ENCODE data around the gene SLC25A21. TPM values are rescaled to one million over a fixed set of nuclear protein-coding genes. Genes with fewer than 3 reads are reported as not detected.
A peak's percentile ranks its signal among the peaks of the same experiment; 100 is the strongest.

SLC25A21 gene
- total and polyA plus RNA-seq, 8 donors = 0.37 to 0.92 (median 0.60) TPM

DNA sequence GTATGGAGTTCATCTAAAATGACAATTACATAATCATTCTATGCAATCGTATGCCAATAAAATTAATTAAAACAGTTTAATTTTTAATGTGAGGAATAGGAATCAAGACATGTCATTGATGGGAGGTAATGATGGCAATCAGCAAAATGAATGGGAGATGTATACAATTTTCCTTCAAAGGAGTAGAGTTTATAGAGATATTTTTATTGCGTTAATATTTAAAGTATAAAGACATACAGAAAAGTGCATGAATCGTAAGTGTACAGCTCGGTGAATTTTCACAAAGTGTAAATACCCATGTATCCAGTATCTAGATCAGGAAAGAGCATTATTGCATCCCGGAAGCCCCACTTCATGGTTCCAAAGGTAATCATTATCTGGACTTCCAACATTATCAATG is 26.5 kb upstream of the SLC25A21 start:
- WGBS, 2 donors = 71 to 86% methylated on average over 5 of the region's 5 CpGs

DNA sequence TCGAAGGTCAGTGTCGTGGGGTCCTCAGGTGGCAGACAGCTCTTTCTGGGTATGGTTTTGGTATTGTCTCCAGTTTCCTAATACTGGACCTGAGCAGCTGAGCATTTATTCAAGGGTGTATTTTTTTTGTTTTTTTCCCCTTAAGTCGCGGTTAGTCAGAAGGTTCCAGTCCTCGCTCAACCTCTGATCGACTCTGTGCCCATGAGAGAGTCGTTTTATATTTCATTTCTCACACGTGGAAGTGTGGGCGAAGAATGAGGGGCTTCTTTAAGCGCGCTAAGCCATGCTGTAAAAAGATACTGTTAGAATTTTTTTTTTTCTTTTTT is 25.8 kb upstream of the SLC25A21 start:
- peak overlapping the region; percentile 34 to 70 (median 54) for H3K4me3 ChIP-seq
- no peak for DNase-seq
- H3K36me3 ChIP-seq = no peaks in the 10 kb centered on the region
- peak overlapping the region; percentile 65 to 95 (median 85) for H3K27ac ChIP-seq
- intact Hi-C loops (cut with DNase I) = no loop called here
- no peaks in the 10 kb centered on the region for H3K9me3 ChIP-seq
- no peak for FAIRE-seq
- TF ChIP-seq, protein P1, sequence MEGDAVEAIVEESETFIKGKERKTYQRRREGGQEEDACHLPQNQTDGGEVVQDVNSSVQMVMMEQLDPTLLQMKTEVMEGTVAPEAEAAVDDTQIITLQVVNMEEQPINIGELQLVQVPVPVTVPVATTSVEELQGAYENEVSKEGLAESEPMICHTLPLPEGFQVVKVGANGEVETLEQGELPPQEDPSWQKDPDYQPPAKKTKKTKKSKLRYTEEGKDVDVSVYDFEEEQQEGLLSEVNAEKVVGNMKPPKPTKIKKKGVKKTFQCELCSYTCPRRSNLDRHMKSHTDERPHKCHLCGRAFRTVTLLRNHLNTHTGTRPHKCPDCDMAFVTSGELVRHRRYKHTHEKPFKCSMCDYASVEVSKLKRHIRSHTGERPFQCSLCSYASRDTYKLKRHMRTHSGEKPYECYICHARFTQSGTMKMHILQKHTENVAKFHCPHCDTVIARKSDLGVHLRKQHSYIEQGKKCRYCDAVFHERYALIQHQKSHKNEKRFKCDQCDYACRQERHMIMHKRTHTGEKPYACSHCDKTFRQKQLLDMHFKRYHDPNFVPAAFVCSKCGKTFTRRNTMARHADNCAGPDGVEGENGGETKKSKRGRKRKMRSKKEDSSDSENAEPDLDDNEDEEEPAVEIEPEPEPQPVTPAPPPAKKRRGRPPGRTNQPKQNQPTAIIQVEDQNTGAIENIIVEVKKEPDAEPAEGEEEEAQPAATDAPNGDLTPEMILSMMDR (IDR thresholded peaks at IDR 0.05) = no peak
- ATAC-seq = no peak
- no peaks in the 10 kb centered on the region for H3K27me3 ChIP-seq
- WGBS, 2 donors = 7 to 8% methylated on average over 11 of the region's 11 CpGs
- peaks cover 0 to 16% (median 7%) of the 10 kb centered on the region in 3 donors for H3K4me1 ChIP-seq

More for the DNA sequence above, 26.5 kb upstream of the SLC25A21 start:
- TF ChIP-seq, protein P1 (IDR thresholded peaks at IDR 0.05) = no peak
- no peaks in the 10 kb centered on the region for H3K36me3 ChIP-seq
- H3K4me3 ChIP-seq = peak overlapping the region in 2 of 4 donors; percentile 61 to 70
- no peak for ATAC-seq
- no peak overlapping the region for H3K27ac ChIP-seq
- FAIRE-seq = no peak
- no peaks in the 10 kb centered on the region for H3K9me3 ChIP-seq
- intact Hi-C loops (cut with DNase I) = no loop called here
- H3K4me1 ChIP-seq = peaks cover 0 to 16% (median 7%) of the 10 kb centered on the region in 3 donors
- DNase-seq = no peak
- no peaks in the 10 kb centered on the region for H3K27me3 ChIP-seq

DNA sequence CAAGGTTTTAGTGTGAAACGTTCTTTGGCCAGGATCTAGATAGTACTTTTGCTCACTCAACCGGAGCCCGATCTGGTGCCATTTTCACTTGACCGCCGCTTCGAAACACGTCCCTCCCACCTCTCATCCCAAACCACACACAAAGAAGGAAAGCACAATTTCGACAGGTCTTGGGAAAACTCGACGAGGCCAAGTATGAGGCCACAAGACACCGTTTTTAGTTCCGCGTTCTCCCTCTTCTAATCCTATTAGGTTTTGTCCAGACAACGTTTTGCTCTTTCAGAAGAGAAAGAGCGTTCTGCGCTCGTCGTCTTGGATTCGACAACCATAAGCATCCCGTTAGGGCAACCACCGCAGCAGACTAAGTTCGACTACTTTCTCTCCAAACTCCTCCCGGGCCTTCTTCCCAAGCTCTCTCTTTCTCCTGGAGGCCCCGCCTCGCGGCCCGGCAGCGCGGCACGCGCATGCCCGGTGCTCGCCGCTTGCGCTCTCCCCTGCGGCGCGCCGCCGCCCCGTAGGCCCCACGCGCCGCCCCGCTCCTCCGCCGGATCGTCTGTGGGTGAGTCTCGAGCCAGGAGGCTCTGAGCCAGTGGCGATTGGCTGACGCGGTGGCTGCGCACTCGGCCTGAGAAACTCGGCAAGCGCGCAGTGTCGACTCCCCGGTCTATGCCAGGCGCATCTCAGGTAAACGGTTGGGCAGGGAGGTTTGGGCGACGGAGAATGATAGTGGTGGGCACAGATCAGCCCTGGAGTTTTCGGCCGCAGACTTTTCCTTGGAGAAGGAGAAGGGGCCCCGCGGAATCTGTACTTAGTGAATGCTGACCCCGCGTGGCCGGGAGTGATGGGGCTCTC is 25.2 kb upstream of the SLC25A21 start, which contains the start of gene MIPOL1:
TSS of gene MIPOL1 (plus strand) at position 517 of the 852 bp plus-strand sequence. CDS start 49,952 bp downstream, outside the sequence.
- Histone ChIP-seq H3K4me3 (peak within 1 kb of the TSS; percentile 34 to 70 (median 54)), H3K9me3 (no peaks in the 10 kb centered on the region), H3K36me3 (no peaks in the 10 kb centered on the region), H3K4me1 (peaks cover 0 to 16% (median 7%) of the 10 kb centered on the region in 3 donors), H3K27ac (peak within 1 kb of the TSS; percentile 65 to 95 (median 85)), H3K27me3 (no peaks in the 10 kb centered on the region)
- FAIRE-seq (no peak), ATAC-seq (peak; percentile 98 to 100 (median 99)), DNase-seq (peak; percentile 79 to 92 (median 88))
- intact Hi-C loops (cut with DNase I) = no loop called here
- TF ChIP-seq, protein P1 (IDR thresholded peaks at IDR 0.05) = peak in 1 of 4 donors; percentile 12
- WGBS, 2 donors = 1% methylated on average over 63 to 70 of the region's 70 CpGs

DNA sequence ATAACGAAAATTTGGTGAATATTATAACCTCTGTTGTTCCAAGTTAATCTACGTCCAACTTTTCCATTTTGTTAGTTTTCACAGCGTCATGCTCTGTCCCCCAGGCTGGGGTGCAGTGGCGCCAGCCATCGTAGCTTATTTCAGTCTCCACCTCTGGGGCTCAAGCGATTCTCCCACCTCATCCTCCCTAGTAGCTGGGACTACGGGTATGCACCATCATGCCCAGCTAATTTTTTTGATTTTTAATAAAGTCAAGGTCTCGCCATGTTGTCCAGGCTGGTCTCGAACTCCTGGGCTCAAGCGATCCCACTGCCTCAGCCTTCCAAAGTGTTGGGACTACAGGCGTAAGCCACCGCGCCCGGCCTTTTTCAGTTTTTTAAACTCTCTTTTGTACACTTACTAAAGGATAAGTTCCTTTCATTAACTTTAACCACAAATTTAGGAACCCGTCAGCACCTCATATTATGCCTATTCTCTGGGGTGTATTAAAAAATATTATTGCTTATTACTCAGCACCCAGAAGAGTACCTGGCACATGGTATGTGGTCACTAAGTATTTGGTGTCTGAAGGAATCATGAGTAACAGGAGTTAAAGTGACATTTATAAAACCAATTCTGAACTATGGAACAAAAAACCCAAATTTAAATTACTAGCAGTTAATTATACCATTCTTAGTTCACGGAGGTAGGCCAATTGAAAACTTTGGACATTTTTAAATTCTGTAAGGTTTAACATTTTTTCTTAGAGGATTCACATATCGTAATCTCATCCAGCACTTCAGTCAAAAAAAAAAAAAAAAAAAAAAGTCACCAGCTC is 24.4 kb upstream of the SLC25A21 start:
- no peaks in the 10 kb centered on the region for H3K36me3 ChIP-seq
- FAIRE-seq (peak; percentile 41), ATAC-seq (no peak), DNase-seq (no peak)
- H3K4me3 ChIP-seq = peak overlapping the region in 3 of 4 donors; percentile 46 to 70 (median 61)
- H3K9me3 ChIP-seq = no peaks in the 10 kb centered on the region
- H3K27ac ChIP-seq = peak overlapping the region in 2 of 4 donors; percentile 85 to 95
- H3K4me1 ChIP-seq = peaks cover 0 to 16% (median 7%) of the 10 kb centered on the region in 3 donors
- H3K27me3 ChIP-seq = no peaks in the 10 kb centered on the region
- TF ChIP-seq, protein P1 (IDR thresholded peaks at IDR 0.05) = no peak
- intact Hi-C loops (cut with DNase I) = no loop called here
- WGBS, 2 donors = 89 to 93% methylated on average over 17 of the region's 17 CpGs

All from pancreas (tissue), 10 donors.